Epithelial cell of esophagus (primary cell): ENCODE results near the gene ARMH3.

ENCODE experiments used
- DNase-seq: peaks from one replicate; pipeline ENCODE4 v3.0.0; 2010; ENCODE audit warnings: low read depth
- H3K4me3 ChIP-seq: 2 replicates; pipeline ENCODE4 v1.5.1; 2011; ENCODE audit warnings: mild to moderate bottlenecking, low read length, control low read depth
- CTCF ChIP-seq: IDR thresholded peaks from 2 replicates; pipeline ENCODE4 v1.5.1; 2011; ENCODE audit warnings: low read depth, mild to moderate bottlenecking, low read length, control low read depth, inconsistent platforms; ENCODE audit not compliant: insufficient read depth; ENCODE audit errors: missing control alignments

ARMH3 gene

GRCh38 chr10:101912561-101913179, 143.3 kb downstream of the ARMH3 start:
- no peak overlapping the region for H3K4me3 ChIP-seq
- DNase-seq: no peak

GRCh38 chr10:101906586-101907183, 149.3 kb downstream of the ARMH3 start:
- no peak for TF ChIP-seq CTCF
- no peak for DNase-seq
- H3K4me3 ChIP-seq: no peak overlapping the region

More at GRCh38 chr10:101912561-101913179, 143.3 kb downstream of the ARMH3 start:
- TF ChIP-seq CTCF: no peak

GRCh38 chr10:101905251-101905650, 150.7 kb downstream of the ARMH3 start:
- DNase-seq: peak; percentile 11
- no peak overlapping the region for H3K4me3 ChIP-seq
- TF ChIP-seq CTCF: no peak

GRCh38 chr10:101903827-101904550, 152.0 kb downstream of the ARMH3 start:
- DNase-seq: peak; percentile 23
- no peak for TF ChIP-seq CTCF
- H3K4me3 ChIP-seq: no peak overlapping the region

- no peak overlapping the region for H3K4me3 ChIP-seq
- no peak for DNase-seq
These were observed 153.2 kb downstream of the ARMH3 start for GRCh38 chr10:101902820-101903145.

GRCh38 chr10:101902032-101902819, 153.7 kb downstream of the ARMH3 start:
- no peak for TF ChIP-seq CTCF
- H3K4me3 ChIP-seq: no peak overlapping the region
- DNase-seq: no peak

More at GRCh38 chr10:101902820-101903145, 153.2 kb downstream of the ARMH3 start:
- TF ChIP-seq CTCF: no peak
